K562 (cell line): ENCODE measurements around the gene ARHGEF4. TPM values are rescaled to one million over a fixed set of nuclear protein-coding genes. Genes with fewer than 3 reads are reported as not detected.

ENCODE experiments used
- ATAC-seq: fragments of 200-7000 bp; cut with Tn5 transposase; 3 replicates; pipeline ENCODE4 v1.9.1; 2020; ENCODE audit warnings: moderate library complexity
- BruUV-seq: library from RNA; stranded (reverse); fragments of 400-500 nt; replicated peaks from 2 replicates; lab custom pipeline; 2021; lab: Mats Ljungman, UMichigan
- CTCF ChIA-PET: fragments of 300-600 bp; formaldehyde crosslinking; extraction: SDS; loops from one replicate; lab custom pipeline; 2021; ENCODE audit warnings: low intra/inter-chr PET ratio; lab: Yijun Ruan, JAX
- POLR2A ChIA-PET: fragments of 300-600, 350-650 bp; sonication (Branson Sonifier 250); formaldehyde crosslinking; extraction: SDS; loops from one replicate; lab custom pipeline; 2021; ENCODE audit warnings: antibody characterized with exemption, inconsistent platforms; lab: Yijun Ruan, JAX
- DNase-seq, 4 experiments: peaks; one replicate each; pipeline versions ENCODE4 v3.0.0 to v3.0.0-alpha.2; 2011 to 2018; ENCODE audit warnings: low spot score in 3 of 4, mixed read lengths in 3 of 4; ENCODE audit errors: extremely low read depth in 1 of 4
- FAIRE-seq: peaks from 2 replicates; lab custom pipeline; 2011; peaks lifted over from hg19 to GRCh38; lab: Jason Lieb, UNC
- H2AFZ ChIP-seq: 2 replicates; pipeline ENCODE4 v1.6.0; 2011; ENCODE audit warnings: low read depth, low read length, control low read depth, inconsistent platforms
- H3K27ac ChIP-seq: fragments of 200-600 bp; 3 replicates; pipeline ENCODE4 v1.8.0; 2011; ENCODE audit warnings: low read depth, mild to moderate bottlenecking, control low read depth, inconsistent platforms, low read length, moderate library complexity, mixed read lengths; ENCODE audit errors: extremely low read depth
- H3K27me3 ChIP-seq, 2 experiments: fragments of 300-600 bp in 1 of 2; 2 replicates in 1 of 2; 3 replicates in 1 of 2; pipeline versions ENCODE4 v1.6.0 to v1.8.0; 2011; ENCODE audit warnings: inconsistent platforms in 2 of 2, low read length in 2 of 2, mild to moderate bottlenecking in 1 of 2, mixed read lengths in 1 of 2, moderate library complexity in 1 of 2; ENCODE audit not compliant: control insufficient read depth in 2 of 2, insufficient read depth in 2 of 2
- H3K36me3 ChIP-seq: fragments of 300-600 bp; 3 replicates; pipeline ENCODE4 v1.8.0; 2011; ENCODE audit warnings: mild to moderate bottlenecking, low read length, inconsistent platforms; ENCODE audit not compliant: control insufficient read depth, insufficient read depth
- H3K4me1 ChIP-seq, 2 experiments: fragments of 200-600 bp in 1 of 2; replicated peaks in 1 of 2; 2 replicates in 1 of 2; 3 replicates in 1 of 2; pipeline versions ENCODE4 v1.5.1 to v1.8.0; 2011; ENCODE audit warnings: inconsistent platforms in 2 of 2, low read length in 2 of 2, mild to moderate bottlenecking in 1 of 2, mixed read lengths in 1 of 2, moderate library complexity in 1 of 2; ENCODE audit not compliant: control insufficient read depth in 2 of 2, insufficient read depth in 2 of 2
- H3K4me2 ChIP-seq: 2 replicates; pipeline ENCODE4 v1.6.1; 2011; ENCODE audit warnings: low read length, control low read depth, inconsistent platforms, mixed read lengths; ENCODE audit not compliant: insufficient read depth
- H3K4me3 ChIP-seq: fragments of 200-600 bp; sonication (generic), shearing (Covaris generic); 2 replicates; pipeline ENCODE4 v1.5.1; 2016; ENCODE audit warnings: control low read depth, inconsistent platforms
- H3K79me2 ChIP-seq: fragments of 200-600 bp; 3 replicates; pipeline ENCODE4 v1.8.0; 2011; ENCODE audit warnings: low read length, inconsistent platforms; ENCODE audit not compliant: control insufficient read depth, insufficient read depth
- H3K9ac ChIP-seq, 2 experiments: 2 replicates each; pipeline versions ENCODE4 v1.6.0 to v1.6.1; 2011; ENCODE audit warnings: low read depth in 2 of 2, low read length in 2 of 2, control low read depth in 1 of 2, inconsistent platforms in 1 of 2, mild to moderate bottlenecking in 1 of 2, mixed read lengths in 1 of 2; ENCODE audit not compliant: insufficient read depth in 1 of 2
- H3K9me1 ChIP-seq: one replicate; pipeline ENCODE4 v1.6.0; 2011; ENCODE audit warnings: inconsistent platforms, mild to moderate bottlenecking, low read length, moderate library complexity; ENCODE audit not compliant: control insufficient read depth, insufficient read depth
- H3K9me3 ChIP-seq: replicated peaks from 2 replicates; pipeline ENCODE4 v1.5.1; 2011; ENCODE audit warnings: low read depth, low read length, inconsistent platforms; ENCODE audit not compliant: control insufficient read depth, insufficient read depth
- H4K20me1 ChIP-seq: replicated peaks from 2 replicates; pipeline ENCODE4 v1.6.1; 2011; ENCODE audit warnings: low read length, inconsistent platforms, mixed read lengths; ENCODE audit not compliant: control insufficient read depth, insufficient read depth
- HOXB6 ChIP-seq: fragments of 250-450 bp; sonication (Bioruptor Pico); IDR thresholded peaks from 2 replicates; pipeline ENCODE4 v1.5.1; 2022; ENCODE audit warnings: mild to moderate bottlenecking, borderline replicate concordance
- MCM2 ChIP-seq: fragments of 450-650 bp; IDR thresholded peaks from 2 replicates; pipeline ENCODE4 v1.6.1; 2017; ENCODE audit warnings: low read depth, mild to moderate bottlenecking
- MYNN ChIP-seq, 2 experiments: sonication (generic); formaldehyde crosslinking in 1 of 2; IDR thresholded peaks; 2 replicates each; pipeline versions ENCODE4 v1.5.0 to v1.6.1; 2016 to 2020; ENCODE audit warnings: antibody characterized with exemption in 1 of 2, missing genetic modification reagents in 1 of 2
- OTX1 ChIP-seq: fragments of 450-650 bp; formaldehyde crosslinking; IDR thresholded peaks from 2 replicates; pipeline ENCODE4 v1.4.0; 2022; ENCODE audit warnings: mild to moderate bottlenecking
- RB1 ChIP-seq: fragments of 450-650 bp; IDR thresholded peaks from 2 replicates; pipeline ENCODE4 v1.6.1; 2017; ENCODE audit warnings: low read depth, mild to moderate bottlenecking
- SIN3A ChIP-seq, 2 experiments: fragments of 150-350 bp in 1 of 2; IDR thresholded peaks; 2 replicates each; pipeline ENCODE4 v1.6.1; 2011 to 2016; ENCODE audit warnings: borderline replicate concordance in 2 of 2, low read depth in 2 of 2, low read length in 2 of 2, mild to moderate bottlenecking in 2 of 2, moderate library complexity in 2 of 2; ENCODE audit not compliant: control insufficient read depth in 1 of 2
- STAG1 ChIP-seq: sonication (generic); formaldehyde crosslinking; IDR thresholded peaks from 2 replicates; pipeline ENCODE4 v1.5.0; 2020; ENCODE audit warnings: missing genetic modification reagents, borderline replicate concordance
- TRIM24 ChIP-seq, 2 experiments: fragments of 450-650 bp; IDR thresholded peaks; 2 replicates each; pipeline ENCODE4 v1.6.1; 2016
- WGBS: fragments of 100-300 bp; shearing (Covaris generic); methylation state at CpG from one replicate; pipeline ENCODE4 v1.1.6; 2016; ENCODE audit warnings: low coverage, mixed read lengths; ENCODE audit not compliant: insufficient coverage; ENCODE audit errors: missing lambda C conversion rate; 5-methylcytosine and 5-hydroxymethylcytosine counted together
- in situ Hi-C: fragments of 300-500 bp; cut with MboI; formaldehyde crosslinking; loops from 4 replicates; pipeline ENCODE4 v1.15.0; 2018; ENCODE audit warnings: inconsistent platforms, mixed read lengths
- intact Hi-C: fragments of 100-400 bp; cut with micrococcal nuclease; formaldehyde crosslinking; loops from 2 replicates; pipeline ENCODE4 v1.14.2; 2022
- polyA plus RNA-seq, 8 experiments: library from polyadenylated mRNA; depleted of rRNA in 4 of 8; stranded (reverse) in 5 of 8; unstranded in 3 of 8; fragments of >200 nt; fragmentation: Nextera tagmentation in 2 of 8; fragmentation: Illumina TruSeq in 1 of 8; extraction: Ambion mirVana in 2 of 8; extraction: Trizol in 1 of 8; gene quantifications; 2 replicates each; pipeline versions ENCODE4 v1.2.1 to v1.2.3, GENCODE V29; 2011 to 2014; ENCODE audit warnings: inconsistent platforms in 1 of 8, missing spikeins in 1 of 8
- total RNA-seq, 7 experiments: library from RNA; depleted of rRNA in 6 of 7; stranded (reverse); fragments of >200 nt in 6 of 7; fragmentation: Illumina TruSeq in 2 of 7; extraction: Trizol in 2 of 7; gene quantifications; 2 replicates each; pipeline versions ENCODE4 v1.2.1 to v1.2.3, GENCODE V29; 2011 to 2021; ENCODE audit warnings: low replicate concordance in 1 of 7
- TF ChIP-seq, protein P1 (sequence below): sonication (generic); formaldehyde crosslinking; IDR thresholded peaks from 2 replicates; pipeline ENCODE4 v1.5.0; 2020; ENCODE audit warnings: missing genetic modification reagents
- TF ChIP-seq, protein P2 (sequence below): IDR thresholded peaks from 2 replicates; pipeline ENCODE4 v1.6.1; 2011; ENCODE audit warnings: borderline replicate concordance, low read depth, mild to moderate bottlenecking, moderate library complexity, low read length; ENCODE audit not compliant: insufficient read depth, poor library complexity, severe bottlenecking
- TF ChIP-seq, protein P3 (sequence below), 2 experiments: IDR thresholded peaks; 2 replicates each; pipeline ENCODE4 v1.6.1; 2012; ENCODE audit warnings: improper control_type of control experiment in 2 of 2, low read depth in 2 of 2, low read length in 2 of 2, borderline replicate concordance in 1 of 2

Gene ARHGEF4
- total and polyA plus RNA-seq, 9 of the 15 experiments (the other 6 are each of a cell fraction or from before 2014, with no cell fraction given): not detected

DNA sequence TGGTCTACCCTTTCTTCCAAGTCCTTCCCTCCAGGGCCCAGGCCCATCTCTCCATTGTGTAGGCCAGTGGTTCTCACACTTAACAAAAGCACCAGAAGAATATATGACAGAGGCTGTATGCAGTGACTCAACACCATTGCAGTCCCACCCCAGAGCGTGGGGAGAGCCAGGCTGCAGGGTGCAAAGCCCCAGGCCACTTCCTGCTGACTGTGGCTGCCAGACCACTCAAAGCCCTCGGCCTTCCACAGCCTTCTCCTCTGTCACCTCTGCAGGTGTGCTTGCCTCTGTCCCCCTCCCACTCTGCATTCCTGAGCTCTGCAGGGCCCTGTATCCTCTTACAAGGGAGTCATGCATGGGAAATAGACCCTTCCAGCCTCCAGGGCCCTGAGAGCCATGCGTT lies 40.4 kb upstream of the ARHGEF4 start (continued):
- TF ChIP-seq MYNN (IDR thresholded peaks at IDR 0.05) (no peak), MYNN (CRISPR knock-in tag; IDR thresholded peaks at IDR 0.05) (no peak), TRIM24 (IDR thresholded peaks at IDR 0.05) (no peak), MCM2 (no peak)

DNA sequence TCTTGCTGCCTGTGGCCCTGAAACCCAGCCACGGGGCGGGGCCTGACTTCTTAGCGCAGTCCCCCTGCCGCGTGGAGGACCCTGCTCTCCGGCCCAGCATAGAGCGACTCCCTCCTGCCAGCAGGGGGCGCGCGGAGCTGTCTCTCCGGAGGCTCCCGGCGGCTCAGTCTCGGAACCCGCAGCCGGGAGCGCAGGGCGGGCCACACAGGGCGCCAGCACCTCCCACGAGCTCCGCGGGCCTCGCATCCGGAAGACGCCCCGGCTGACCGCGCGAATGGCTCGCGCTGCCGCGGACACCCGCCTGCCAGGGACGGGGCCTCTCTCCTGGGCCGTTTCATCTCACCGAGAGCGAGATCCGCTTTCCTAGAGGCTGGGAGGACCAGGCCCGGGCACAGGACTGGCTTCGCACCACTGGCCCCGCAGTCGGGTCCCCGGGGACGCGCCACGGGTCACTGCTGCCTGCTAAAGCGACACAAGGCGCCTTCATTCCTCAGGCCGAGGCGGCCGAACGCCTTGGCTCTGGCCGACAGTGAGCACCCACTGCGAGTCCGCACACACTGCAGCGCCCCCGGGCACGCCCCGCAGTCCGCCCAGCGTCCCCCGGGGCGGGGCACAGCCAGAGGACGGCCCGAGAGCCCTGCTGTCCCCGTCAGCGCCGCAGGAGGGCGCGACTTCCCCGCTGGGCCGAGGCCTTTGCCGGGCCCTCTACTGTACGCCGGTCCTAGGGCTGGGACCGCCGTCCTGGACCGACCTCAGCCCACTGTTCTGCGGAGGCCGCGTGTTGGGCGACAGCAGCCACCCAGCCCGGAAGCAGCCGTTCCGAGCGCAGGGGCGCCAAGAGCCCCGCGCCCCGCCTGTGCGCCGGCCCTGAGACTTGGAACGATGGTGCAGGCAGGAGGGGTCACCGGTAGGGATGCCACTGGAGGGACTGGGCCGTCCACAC lies 39.0 kb upstream of the ARHGEF4 start:
- H3K4me3 ChIP-seq: peak overlapping the region; percentile 57
- ChIA-PET POLR2A (interaction anchor here (0.5 to 0.7 kb wide), 4 partner anchors 28 to 870 kb away, joined by 3 to 4 read pairs (median 3); no protein-coding TSS in a partner anchor), CTCF (interaction anchor here (0.5 to 3.0 kb wide), 4 partner anchors 16 to 861 kb away, joined by 4 to 18 read pairs (median 10); no protein-coding TSS in a partner anchor)
- peak overlapping the region; percentile 98 for H2AFZ ChIP-seq
- peaks cover 0 to 21% of the 10 kb centered on the region in 2 experiments; a peak in 2 of 5 replicates for H3K27me3 ChIP-seq
- in situ Hi-C loops (no loop called here), intact Hi-C loops (loop anchor here (1.0 kb wide), 2 partner anchors 76 to 123 kb away; no protein-coding TSS in a partner anchor)
- H3K9me3 ChIP-seq: no peaks in the 10 kb centered on the region
- WGBS: 3% methylated on average over 66 of the region's 96 CpGs
- peaks cover 0 to 21% of the 10 kb centered on the region in 2 experiments; a peak in 2 of 5 replicates for H3K4me1 ChIP-seq
- no peaks in the 10 kb centered on the region for H3K79me2 ChIP-seq
- FAIRE-seq (peak; percentile 61), DNase-seq (peak; percentile 88 to 92 (median 90)), ATAC-seq (peak; percentile 98)
- H3K9me1 ChIP-seq: no peaks in the 10 kb centered on the region
- peak overlapping the region; percentile 64 to 94; a peak in 3 of 4 replicates for H3K9ac ChIP-seq
- no peaks in the 10 kb centered on the region for H3K36me3 ChIP-seq
- H3K27ac ChIP-seq: no peak overlapping the region
- BruUV-seq: no TSS peak
- no peaks in the 10 kb centered on the region for H4K20me1 ChIP-seq
- peak overlapping the region; percentile 81 for H3K4me2 ChIP-seq
- TF ChIP-seq, protein P1, sequence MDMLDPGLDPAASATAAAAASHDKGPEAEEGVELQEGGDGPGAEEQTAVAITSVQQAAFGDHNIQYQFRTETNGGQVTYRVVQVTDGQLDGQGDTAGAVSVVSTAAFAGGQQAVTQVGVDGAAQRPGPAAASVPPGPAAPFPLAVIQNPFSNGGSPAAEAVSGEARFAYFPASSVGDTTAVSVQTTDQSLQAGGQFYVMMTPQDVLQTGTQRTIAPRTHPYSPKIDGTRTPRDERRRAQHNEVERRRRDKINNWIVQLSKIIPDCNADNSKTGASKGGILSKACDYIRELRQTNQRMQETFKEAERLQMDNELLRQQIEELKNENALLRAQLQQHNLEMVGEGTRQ (CRISPR knock-in tag): no peak; the same call in 1 of the 2 replicates
- no peak for TF ChIP-seq OTX1 (CRISPR knock-in tag)
- TF ChIP-seq RB1: peak; percentile 83
- TF ChIP-seq, protein P2, sequence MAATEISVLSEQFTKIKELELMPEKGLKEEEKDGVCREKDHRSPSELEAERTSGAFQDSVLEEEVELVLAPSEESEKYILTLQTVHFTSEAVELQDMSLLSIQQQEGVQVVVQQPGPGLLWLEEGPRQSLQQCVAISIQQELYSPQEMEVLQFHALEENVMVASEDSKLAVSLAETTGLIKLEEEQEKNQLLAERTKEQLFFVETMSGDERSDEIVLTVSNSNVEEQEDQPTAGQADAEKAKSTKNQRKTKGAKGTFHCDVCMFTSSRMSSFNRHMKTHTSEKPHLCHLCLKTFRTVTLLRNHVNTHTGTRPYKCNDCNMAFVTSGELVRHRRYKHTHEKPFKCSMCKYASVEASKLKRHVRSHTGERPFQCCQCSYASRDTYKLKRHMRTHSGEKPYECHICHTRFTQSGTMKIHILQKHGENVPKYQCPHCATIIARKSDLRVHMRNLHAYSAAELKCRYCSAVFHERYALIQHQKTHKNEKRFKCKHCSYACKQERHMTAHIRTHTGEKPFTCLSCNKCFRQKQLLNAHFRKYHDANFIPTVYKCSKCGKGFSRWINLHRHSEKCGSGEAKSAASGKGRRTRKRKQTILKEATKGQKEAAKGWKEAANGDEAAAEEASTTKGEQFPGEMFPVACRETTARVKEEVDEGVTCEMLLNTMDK: peak; percentile 67
- TF ChIP-seq STAG1: peak; percentile 34; the same call in 1 of the 2 replicates
- no peak for TF ChIP-seq HOXB6 (CRISPR knock-in tag)
- TF ChIP-seq SIN3A (IDR thresholded peaks at IDR 0.05; ENCODE audit: borderline replicate concordance in 2 of 2, control insufficient read depth in 1 of 2, low read depth in 2 of 2, low read length in 2 of 2): peak in 1 of 2 experiments; percentile 7; a peak in 1 of 4 replicates
- TF ChIP-seq, protein P3, sequence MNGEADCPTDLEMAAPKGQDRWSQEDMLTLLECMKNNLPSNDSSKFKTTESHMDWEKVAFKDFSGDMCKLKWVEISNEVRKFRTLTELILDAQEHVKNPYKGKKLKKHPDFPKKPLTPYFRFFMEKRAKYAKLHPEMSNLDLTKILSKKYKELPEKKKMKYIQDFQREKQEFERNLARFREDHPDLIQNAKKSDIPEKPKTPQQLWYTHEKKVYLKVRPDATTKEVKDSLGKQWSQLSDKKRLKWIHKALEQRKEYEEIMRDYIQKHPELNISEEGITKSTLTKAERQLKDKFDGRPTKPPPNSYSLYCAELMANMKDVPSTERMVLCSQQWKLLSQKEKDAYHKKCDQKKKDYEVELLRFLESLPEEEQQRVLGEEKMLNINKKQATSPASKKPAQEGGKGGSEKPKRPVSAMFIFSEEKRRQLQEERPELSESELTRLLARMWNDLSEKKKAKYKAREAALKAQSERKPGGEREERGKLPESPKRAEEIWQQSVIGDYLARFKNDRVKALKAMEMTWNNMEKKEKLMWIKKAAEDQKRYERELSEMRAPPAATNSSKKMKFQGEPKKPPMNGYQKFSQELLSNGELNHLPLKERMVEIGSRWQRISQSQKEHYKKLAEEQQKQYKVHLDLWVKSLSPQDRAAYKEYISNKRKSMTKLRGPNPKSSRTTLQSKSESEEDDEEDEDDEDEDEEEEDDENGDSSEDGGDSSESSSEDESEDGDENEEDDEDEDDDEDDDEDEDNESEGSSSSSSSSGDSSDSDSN (IDR thresholded peaks at IDR 0.05; ENCODE audit: borderline replicate concordance in 1 of 2, low read depth in 2 of 2, low read length in 2 of 2): peak; percentile 86 to 90; a peak in 3 of 4 replicates
